Measurements from ENCODE around the gene ANKRD13D. TPM values are rescaled to one million over a fixed set of nuclear protein-coding genes. Genes with fewer than 3 reads are reported as not detected.

ANKRD13D gene
- total RNA-seq, 1 donor: 77.8 TPM

DNA sequence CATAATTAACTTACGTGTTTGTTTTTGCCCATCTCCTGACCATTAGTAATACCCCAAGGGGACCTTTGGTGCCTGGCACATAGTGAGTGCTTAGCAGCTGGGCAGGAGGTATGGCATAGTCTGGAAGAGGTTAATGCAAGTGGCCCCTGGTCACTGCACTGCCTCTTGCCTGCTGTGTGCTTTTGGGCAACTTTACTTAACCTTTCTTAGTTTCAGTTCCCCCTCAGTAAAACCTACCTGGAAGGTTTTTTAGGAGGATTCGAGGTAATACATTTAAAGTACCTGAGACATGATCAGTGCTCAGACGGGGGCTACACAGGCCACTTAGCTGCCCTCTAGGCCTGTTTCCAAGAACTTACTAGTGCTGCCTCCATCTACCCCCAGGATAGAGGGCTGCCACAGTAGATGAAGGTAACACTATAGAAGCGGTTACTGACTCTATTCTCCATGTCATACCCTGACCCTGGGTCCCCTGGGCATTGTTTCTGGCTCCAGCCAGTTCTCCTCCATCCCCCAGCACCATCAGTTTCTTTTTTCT, 60.9 kb downstream of the ANKRD13D start:
- no peak for DNase-seq (ENCODE audit: low read depth in 2 of 3, low spot score in 2 of 3)

DNA sequence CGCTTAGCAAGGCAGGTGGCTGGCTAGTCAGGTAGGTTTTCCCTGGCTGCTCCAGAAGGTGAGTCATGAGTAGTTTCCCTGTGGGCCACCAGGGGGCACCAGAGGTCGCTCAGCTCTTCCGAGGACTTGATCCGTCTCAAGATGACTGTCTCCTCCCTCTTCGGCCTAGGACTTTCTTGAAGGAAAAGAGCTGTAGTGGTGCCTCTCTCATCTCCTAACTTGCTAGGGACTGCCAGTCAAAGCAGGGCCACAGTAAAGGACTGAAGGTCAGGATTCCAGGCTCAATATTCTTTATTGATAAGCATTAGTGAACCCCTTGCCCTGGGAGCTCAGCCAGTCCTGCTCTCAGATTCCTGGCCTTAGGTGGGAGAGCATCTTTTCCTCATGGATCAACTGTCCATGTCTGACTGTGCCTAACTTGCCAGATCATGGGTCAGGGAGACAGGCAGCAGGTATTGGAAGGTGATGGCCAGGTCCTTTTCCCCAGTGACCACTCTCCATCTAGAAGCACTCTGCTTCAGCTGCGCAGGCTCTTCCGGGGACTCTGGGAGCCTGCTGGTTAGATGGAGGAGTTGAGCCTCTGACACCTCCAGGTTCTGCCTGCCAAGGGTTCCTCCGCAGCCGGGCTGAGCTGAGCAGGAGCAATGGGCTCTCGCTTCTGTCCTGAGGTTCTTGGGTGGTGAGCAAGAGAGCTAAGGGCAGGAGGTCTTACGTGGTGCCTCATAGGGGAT, 62.3 kb downstream of the ANKRD13D start:
- peak; percentile 75 to 76 (median 76) for DNase-seq (ENCODE audit: low read depth in 2 of 3, low spot score in 2 of 3)

Other genes with a start within 250 kb of the ANKRD13D start
- 0.54 TPM for gene RHOD, start 232.5 kb upstream of the ANKRD13D start, total RNA-seq
- gene KDM2A, start 170.0 kb upstream of the ANKRD13D start, total RNA-seq: 67.9 TPM
- gene GRK2, start 22.8 kb upstream of the ANKRD13D start, total RNA-seq: 543 TPM
- gene SSH3, start 14.2 kb downstream of the ANKRD13D start, total RNA-seq: 28.0 TPM
- 56.6 TPM for gene POLD4, start 64.2 kb downstream of the ANKRD13D start, total RNA-seq
- gene CLCF1, start 84.3 kb downstream of the ANKRD13D start, total RNA-seq: 0.81 TPM
- gene RAD9A, start 102.7 kb downstream of the ANKRD13D start, total RNA-seq: 28.3 TPM
- 328 TPM for gene PPP1CA, start 112.6 kb downstream of the ANKRD13D start, total RNA-seq
- 73.2 TPM for gene TBC1D10C, start 114.8 kb downstream of the ANKRD13D start, total RNA-seq
- 3.0 TPM for gene CARNS1, start 126.4 kb downstream of the ANKRD13D start, total RNA-seq
- gene RPS6KB2, start 139.2 kb downstream of the ANKRD13D start, total RNA-seq: 63.0 TPM
- gene PTPRCAP, start 148.4 kb downstream of the ANKRD13D start, total RNA-seq: 230 TPM
- 120 TPM for gene CORO1B, start 154.2 kb downstream of the ANKRD13D start, total RNA-seq
- 0.27 TPM for gene GPR152, start 163.4 kb downstream of the ANKRD13D start, total RNA-seq
- gene CABP4, start 166.1 kb downstream of the ANKRD13D start, total RNA-seq: 1.6 TPM
- 30.4 TPM for gene TMEM134, start 179.9 kb downstream of the ANKRD13D start, total RNA-seq
- gene AIP, start 193.7 kb downstream of the ANKRD13D start, total RNA-seq: 141 TPM
- 21.0 TPM for gene PITPNM1, start 216.1 kb downstream of the ANKRD13D start, total RNA-seq
- gene CDK2AP2, start 218.9 kb downstream of the ANKRD13D start, total RNA-seq: 42.5 TPM
- gene CABP2, start 234.1 kb downstream of the ANKRD13D start, total RNA-seq: not detected